Renal cortical epithelial cell (primary cell): Measurements from ENCODE around the gene RNF20. TPM values are rescaled to one million over a fixed set of nuclear protein-coding genes. Genes with fewer than 3 reads are reported as not detected.
"Not testable (repeated sequence)": the region's sequence is repeated elsewhere in the genome, so short reads cannot be mapped to it uniquely, and the experiment has no call there.

ENCODE experiments used
- DNase-seq: peaks from one replicate; pipeline ENCODE4 v3.0.0-alpha.2; 2011; ENCODE audit warnings: low read depth
- total RNA-seq: library from RNA; depleted of rRNA; stranded (reverse); fragments of >200 nt; gene quantifications from 2 replicates; pipeline ENCODE4 v1.2.3, GENCODE V29; 2014

Gene RNF20
- total RNA-seq: 19.4 and 47.3 TPM in 2 replicates

GRCh38 chr9:101533334-101534204, at the start of gene RNF20:
Gene RNF20, plus strand, starts transcription at chr9:101533853. Its CDS starts 1,571 bp downstream, at chr9:101535424.
- DNase-seq: peak; percentile 96

- no peak for DNase-seq
Measured at GRCh38 chr9:101484046-101484445, 49.6 kb upstream of the RNF20 start.

- DNase-seq: no peak
Measured at GRCh38 chr9:101485924-101486692, 47.5 kb upstream of the RNF20 start.

GRCh38 chr9:101486693-101487442, 46.8 kb upstream of the RNF20 start:
- peak; percentile 27 for DNase-seq

- DNase-seq: no peak
Measured at GRCh38 chr9:101487443-101487840, 46.2 kb upstream of the RNF20 start.

GRCh38 chr9:101495810-101496209, 37.8 kb upstream of the RNF20 start:
- DNase-seq: no peak

- DNase-seq: no peak
Measured at GRCh38 chr9:101498323-101498722, 35.3 kb upstream of the RNF20 start.

GRCh38 chr9:101504188-101504587, 29.5 kb upstream of the RNF20 start:
- DNase-seq: no peak

GRCh38 chr9:101508211-101508610, 25.4 kb upstream of the RNF20 start:
- DNase-seq: no peak

GRCh38 chr9:101509572-101509971, 24.1 kb upstream of the RNF20 start:
- no peak for DNase-seq

- DNase-seq: no peak
Measured at GRCh38 chr9:101510459-101510858, 23.2 kb upstream of the RNF20 start.

- no peak for DNase-seq
Measured at GRCh38 chr9:101511009-101511408, 22.6 kb upstream of the RNF20 start.

- no peak for DNase-seq
Measured at GRCh38 chr9:101512116-101512515, 21.5 kb upstream of the RNF20 start.

- no peak for DNase-seq
Measured at GRCh38 chr9:101513351-101513750, 20.3 kb upstream of the RNF20 start.

- peak; percentile 40 for DNase-seq
Measured at GRCh38 chr9:101514071-101514470, 19.6 kb upstream of the RNF20 start.

GRCh38 chr9:101516655-101517054, 17.0 kb upstream of the RNF20 start:
- DNase-seq: no peak

- not testable (repeated sequence) for DNase-seq
Measured at GRCh38 chr9:101518489-101518888, 15.2 kb upstream of the RNF20 start.

GRCh38 chr9:101524371-101524770, 9.3 kb upstream of the RNF20 start:
- no peak for DNase-seq

GRCh38 chr9:101527066-101527465, 6.6 kb upstream of the RNF20 start:
- no peak for DNase-seq

- no peak for DNase-seq
Measured at GRCh38 chr9:101528015-101528414, 5.6 kb upstream of the RNF20 start.

- peak; percentile 68 for DNase-seq
Measured at GRCh38 chr9:101530076-101530711, 3.5 kb upstream of the RNF20 start.

GRCh38 chr9:101536351-101536750, 2.7 kb downstream of the RNF20 start:
- no peak for DNase-seq
